CD4-positive, alpha-beta memory T cell (primary cell): Measurements from ENCODE around the gene PHACTR3. TPM values are rescaled to one million over a fixed set of nuclear protein-coding genes. Genes with fewer than 3 reads are reported as not detected.

Experiments
- CTCF ChIA-PET: fragments of 350-600 bp; sonication (Branson Sonifier 250); formaldehyde crosslinking; loops from one replicate; lab custom pipeline; 2021; ENCODE audit warnings: inconsistent platforms; ENCODE audit not compliant: partially characterized antibody; lab: Charles Lee
- POLR2A ChIA-PET: fragments of 350-600 bp; sonication (Branson Sonifier 250); formaldehyde crosslinking; loops from one replicate; lab custom pipeline; 2021; ENCODE audit not compliant: partially characterized antibody; lab: Charles Lee
- DNase-seq, 5 donors: peaks; one replicate each; pipeline versions ENCODE4 v3.0.0 to v3.0.0-alpha.2; 2020 to 2022; ENCODE audit warnings: mixed read lengths in 1 of 5
- H3K27ac ChIP-seq: one replicate; pipeline ENCODE4 v1.7.0; 2013; ENCODE audit warnings: low read depth, low read length
- H3K27me3 ChIP-seq: 2 replicates; pipeline ENCODE4 v1.7.0; 2013; ENCODE audit warnings: mild to moderate bottlenecking, low read length, moderate library complexity; ENCODE audit not compliant: insufficient read depth
- H3K36me3 ChIP-seq: 2 replicates; pipeline ENCODE4 v1.7.0; 2013; ENCODE audit warnings: mild to moderate bottlenecking, low read length, moderate library complexity; ENCODE audit not compliant: insufficient read depth
- H3K4me1 ChIP-seq: 2 replicates; pipeline ENCODE4 v1.7.0; 2013; ENCODE audit warnings: mild to moderate bottlenecking, low read length, moderate library complexity; ENCODE audit not compliant: insufficient read depth
- H3K4me3 ChIP-seq, 2 donors: one replicate each; pipeline ENCODE4 v1.7.0; 2013; ENCODE audit warnings: low read length in 2 of 2, mild to moderate bottlenecking in 1 of 2
- H3K9me3 ChIP-seq, 2 donors: one replicate each; pipeline ENCODE4 v1.7.0; 2013; ENCODE audit warnings: low read length in 2 of 2, control low read depth in 1 of 2; ENCODE audit not compliant: control insufficient read depth in 1 of 2
- H3K27ac Mint-ChIP-seq, 7 donors: one replicate each; pipeline ENCODE4 v1.8.0; 2020 to 2021; ENCODE audit warnings: mixed read lengths in 7 of 7, mild to moderate bottlenecking in 6 of 7, inconsistent platforms in 3 of 7, moderate library complexity in 3 of 7
- H3K27me3 Mint-ChIP-seq, 2 donors: one replicate each; pipeline ENCODE4 v1.8.0; 2020 to 2021; ENCODE audit warnings: mixed read lengths in 2 of 2
- H3K36me3 Mint-ChIP-seq, 2 donors: one replicate each; pipeline ENCODE4 v1.8.0; 2020 to 2021; ENCODE audit warnings: mixed read lengths in 2 of 2, inconsistent platforms in 1 of 2, mild to moderate bottlenecking in 1 of 2
- H3K4me1 Mint-ChIP-seq, 4 donors: one replicate each; pipeline ENCODE4 v1.8.0; 2020 to 2021; ENCODE audit warnings: mixed read lengths in 4 of 4, mild to moderate bottlenecking in 1 of 4
- H3K4me3 Mint-ChIP-seq, 8 donors: one replicate each; pipeline ENCODE4 v1.8.0; 2020 to 2021; ENCODE audit warnings: mixed read lengths in 8 of 8, mild to moderate bottlenecking in 7 of 8, moderate library complexity in 6 of 8, inconsistent platforms in 3 of 8
- H3K9me3 Mint-ChIP-seq, 8 donors: one replicate each; pipeline ENCODE4 v1.8.0; 2020 to 2021; ENCODE audit warnings: mixed read lengths in 8 of 8, mild to moderate bottlenecking in 5 of 8, inconsistent platforms in 3 of 8, moderate library complexity in 1 of 8
- intact Hi-C: fragments of 100-400 bp; cut with micrococcal nuclease; formaldehyde crosslinking; loops from one replicate; pipeline ENCODE4 v1.15.1; 2023
- polyA plus RNA-seq, 2 donors: library from polyadenylated mRNA; unstranded; fragments of 300-500 nt; fragmentation: Illumina TruSeq; gene quantifications; one replicate each; pipeline ENCODE4 v1.2.3, GENCODE V29; 2021
- total RNA-seq, 2 experiments: library from RNA; stranded (reverse); gene quantifications; one replicate each; pipeline ENCODE4 v1.2.3, GENCODE V29; 2021

PHACTR3 gene
- total and polyA plus RNA-seq, 4 experiments from 2014 or later = not detected

- no peak overlapping the region for H3K27ac Mint-ChIP-seq
- Histone ChIP-seq H3K27ac (no peak overlapping the region), H3K27me3 (no peaks in the 10 kb centered on the region), H3K36me3 (no peaks in the 10 kb centered on the region), H3K9me3 (no peaks in the 10 kb centered on the region), H3K4me1 (no peaks in the 10 kb centered on the region), H3K4me3 (no peak overlapping the region)
- intact Hi-C loops = no loop called here
- H3K4me1 Mint-ChIP-seq = no peaks in the 10 kb centered on the region
- H3K9me3 Mint-ChIP-seq = no peaks in the 10 kb centered on the region
- POLR2A ChIA-PET = no interaction called here
- no peak overlapping the region for H3K4me3 Mint-ChIP-seq
- H3K27me3 Mint-ChIP-seq = peaks cover 0 to 6% of the 10 kb centered on the region in 2 donors
- DNase-seq = no peak
- no peaks in the 10 kb centered on the region for H3K36me3 Mint-ChIP-seq
- CTCF ChIA-PET = no interaction called here
Measured at GRCh38 chr20:59748619-59749191, 144.4 kb downstream of the PHACTR3 start.

DNA sequence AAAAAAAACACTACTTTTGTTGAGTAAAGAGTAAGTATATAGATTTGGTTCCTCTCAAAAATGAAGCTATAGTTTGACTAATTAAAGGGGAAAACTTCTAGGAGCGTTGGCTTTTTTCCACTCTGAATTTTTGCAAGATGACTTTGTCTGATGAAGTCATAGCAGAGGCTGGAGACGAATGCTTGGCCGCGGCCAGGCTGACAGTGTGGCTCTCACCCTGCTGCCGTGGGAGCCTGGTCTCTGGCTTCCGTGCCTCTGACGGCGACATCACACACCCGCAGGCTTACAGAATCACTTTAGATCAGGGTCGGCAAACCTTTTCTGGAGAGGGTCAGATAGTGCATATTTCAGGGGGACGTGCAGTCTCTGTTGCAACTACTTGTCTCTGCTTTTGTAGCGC is 145.0 kb downstream of the PHACTR3 start:
- no peaks in the 10 kb centered on the region for H3K36me3 Mint-ChIP-seq
- Histone ChIP-seq H3K27me3 (no peaks in the 10 kb centered on the region), H3K4me1 (no peaks in the 10 kb centered on the region), H3K4me3 (no peak overlapping the region), H3K36me3 (no peaks in the 10 kb centered on the region), H3K27ac (no peak overlapping the region), H3K9me3 (no peaks in the 10 kb centered on the region)
- ChIA-PET CTCF (no interaction called here), POLR2A (no interaction called here)
- intact Hi-C loops = no loop called here
- H3K4me3 Mint-ChIP-seq = no peak overlapping the region
- no peak for DNase-seq
- no peaks in the 10 kb centered on the region for H3K9me3 Mint-ChIP-seq
- H3K4me1 Mint-ChIP-seq = no peaks in the 10 kb centered on the region
- peaks cover 0 to 6% of the 10 kb centered on the region in 2 donors for H3K27me3 Mint-ChIP-seq
- H3K27ac Mint-ChIP-seq = no peak overlapping the region

GRCh38 chr20:59750209-59750840 is 146.0 kb downstream of the PHACTR3 start:
- DNase-seq = no peak
- H3K4me3 ChIP-seq = no peak overlapping the region
- Mint-ChIP-seq H3K36me3 (no peaks in the 10 kb centered on the region), H3K27ac (no peak overlapping the region), H3K4me1 (no peaks in the 10 kb centered on the region), H3K4me3 (no peak overlapping the region), H3K27me3 (peaks cover 0 to 6% of the 10 kb centered on the region in 2 donors), H3K9me3 (no peaks in the 10 kb centered on the region)
- CTCF ChIA-PET = no interaction called here
- intact Hi-C loops = no loop called here
- POLR2A ChIA-PET = no interaction called here
- H3K27ac ChIP-seq = no peak overlapping the region
- no peaks in the 10 kb centered on the region for H3K9me3 ChIP-seq
- no peaks in the 10 kb centered on the region for H3K27me3 ChIP-seq
- no peaks in the 10 kb centered on the region for H3K36me3 ChIP-seq
- H3K4me1 ChIP-seq = no peaks in the 10 kb centered on the region

GRCh38 chr20:59751075-59751711 is 146.9 kb downstream of the PHACTR3 start:
- no peaks in the 10 kb centered on the region for H3K4me1 Mint-ChIP-seq
- no peaks in the 10 kb centered on the region for H3K27me3 ChIP-seq
- no peaks in the 10 kb centered on the region for H3K9me3 ChIP-seq

GRCh38 chr20:59752101-59752586 is 147.8 kb downstream of the PHACTR3 start:
- intact Hi-C loops = no loop called here
- H3K27me3 ChIP-seq = no peaks in the 10 kb centered on the region
- H3K9me3 Mint-ChIP-seq = no peaks in the 10 kb centered on the region
- ChIA-PET POLR2A (no interaction called here), CTCF (no interaction called here)
- no peaks in the 10 kb centered on the region for H3K36me3 Mint-ChIP-seq
- H3K9me3 ChIP-seq = no peaks in the 10 kb centered on the region
- no peak for DNase-seq
- H3K4me3 Mint-ChIP-seq = no peak overlapping the region
- H3K27me3 Mint-ChIP-seq = peaks cover 2 to 10% of the 10 kb centered on the region in 2 donors
- no peaks in the 10 kb centered on the region for H3K4me1 Mint-ChIP-seq
- no peaks in the 10 kb centered on the region for H3K36me3 ChIP-seq
- H3K4me3 ChIP-seq = no peak overlapping the region
- no peaks in the 10 kb centered on the region for H3K4me1 ChIP-seq
- H3K27ac Mint-ChIP-seq = no peak overlapping the region
- no peak overlapping the region for H3K27ac ChIP-seq

More at GRCh38 chr20:59751075-59751711, 146.9 kb downstream of the PHACTR3 start:
- Histone ChIP-seq H3K4me1 (no peaks in the 10 kb centered on the region), H3K36me3 (no peaks in the 10 kb centered on the region), H3K4me3 (no peak overlapping the region), H3K27ac (no peak overlapping the region)
- Mint-ChIP-seq H3K4me3 (no peak overlapping the region), H3K36me3 (no peaks in the 10 kb centered on the region), H3K27ac (no peak overlapping the region), H3K27me3 (peaks cover 2 to 10% of the 10 kb centered on the region in 2 donors), H3K9me3 (no peaks in the 10 kb centered on the region)
- ChIA-PET POLR2A (no interaction called here), CTCF (no interaction called here)
- DNase-seq = no peak
- intact Hi-C loops = no loop called here

DNA sequence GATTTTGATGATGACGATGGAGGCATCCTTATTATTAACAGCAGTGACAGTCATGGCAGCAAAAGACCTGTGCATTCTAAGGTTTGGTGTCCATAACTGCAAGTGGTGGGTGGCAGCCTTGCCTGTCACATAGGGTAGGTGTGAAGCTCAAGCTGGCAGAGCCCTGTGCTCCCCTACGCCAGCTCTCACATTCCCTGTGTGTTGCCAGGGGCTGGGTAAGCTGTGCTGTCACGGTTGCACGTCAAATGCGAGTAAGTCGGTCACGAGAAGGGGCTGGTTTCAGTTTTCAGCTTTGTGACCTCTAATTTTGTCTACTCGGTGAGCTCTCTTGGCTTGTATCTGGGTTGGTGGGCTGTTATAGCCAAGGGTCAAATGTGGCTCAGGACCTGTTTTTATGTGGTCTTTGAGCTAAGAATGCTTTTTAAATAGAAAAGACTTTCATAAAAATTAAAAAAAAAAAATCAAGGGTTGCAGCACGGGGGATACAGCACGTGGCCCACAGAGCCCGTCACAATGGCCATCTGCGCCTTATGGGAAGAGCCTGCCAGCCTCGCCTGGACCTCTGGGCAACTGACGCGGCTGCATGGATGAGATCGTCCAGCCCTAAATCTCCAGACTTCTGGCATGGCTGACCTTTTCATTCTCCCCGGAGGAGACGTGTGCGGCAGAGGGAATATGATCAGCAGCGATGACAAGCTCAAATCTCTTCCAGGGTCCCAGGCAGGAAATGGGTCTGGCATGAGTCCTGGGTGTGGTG is 148.5 kb downstream of the PHACTR3 start:
- Histone ChIP-seq H3K27ac (no peak overlapping the region), H3K27me3 (no peaks in the 10 kb centered on the region), H3K9me3 (no peaks in the 10 kb centered on the region), H3K4me1 (no peaks in the 10 kb centered on the region), H3K4me3 (no peak overlapping the region), H3K36me3 (no peaks in the 10 kb centered on the region)
- H3K4me3 Mint-ChIP-seq = no peak overlapping the region
- ChIA-PET POLR2A (no interaction called here), CTCF (no interaction called here)
- no peaks in the 10 kb centered on the region for H3K4me1 Mint-ChIP-seq
- no peaks in the 10 kb centered on the region for H3K9me3 Mint-ChIP-seq
- no peak for DNase-seq
- no peak overlapping the region for H3K27ac Mint-ChIP-seq
- intact Hi-C loops = no loop called here
- peaks cover 2 to 10% of the 10 kb centered on the region in 2 donors for H3K27me3 Mint-ChIP-seq
- no peaks in the 10 kb centered on the region for H3K36me3 Mint-ChIP-seq

GRCh38 chr20:59753836-59754235 is 149.5 kb downstream of the PHACTR3 start:
- Histone ChIP-seq H3K36me3 (no peaks in the 10 kb centered on the region), H3K4me3 (no peak overlapping the region), H3K27ac (no peak overlapping the region), H3K4me1 (no peaks in the 10 kb centered on the region), H3K9me3 (no peaks in the 10 kb centered on the region), H3K27me3 (no peaks in the 10 kb centered on the region)
- H3K4me3 Mint-ChIP-seq = no peak overlapping the region
- H3K9me3 Mint-ChIP-seq = no peaks in the 10 kb centered on the region
- no peak for DNase-seq
- H3K4me1 Mint-ChIP-seq = no peaks in the 10 kb centered on the region
- intact Hi-C loops = no loop called here
- H3K27me3 Mint-ChIP-seq = peaks cover 2 to 13% of the 10 kb centered on the region in 2 donors
- POLR2A ChIA-PET = no interaction called here
- no peaks in the 10 kb centered on the region for H3K36me3 Mint-ChIP-seq
- no peak overlapping the region for H3K27ac Mint-ChIP-seq
- CTCF ChIA-PET = no interaction called here
